ENCODE measurements around the gene OR2S2.

The OR2S2 gene

GRCh38 chr9:35909687-35910612 lies 48.0 kb downstream of the OR2S2 start:
- Histone ChIP-seq H3K9me3 (no peaks in the 10 kb centered on the region), H3K4me1 (ENCODE audit: control insufficient read depth in 1 of 2, insufficient read depth in 1 of 2, low read depth in 1 of 2, low read length in 1 of 2) (peaks cover 0 to 3% of the 10 kb centered on the region in 2 experiments), H3K4me3 (ENCODE audit: low read depth in 1 of 2, low read length in 1 of 2) (no peak overlapping the region), H3K36me3 (no peaks in the 10 kb centered on the region), H3K27ac (no peak overlapping the region), H3K27me3 (peaks cover 75% of the 10 kb centered on the region)
- no peak for TF ChIP-seq CTCF (IDR thresholded peaks at IDR 0.05)

GRCh38 chr9:35909274-35909673 lies 48.7 kb downstream of the OR2S2 start, which contains the start of gene SPAAR:
SPAAR (plus strand) TSS chr9:35909490; CDS start chr9:35910464, 974 bp downstream.
- peaks cover 0 to 3% of the 10 kb centered on the region in 2 experiments for H3K4me1 ChIP-seq (ENCODE audit: control insufficient read depth in 1 of 2, insufficient read depth in 1 of 2, low read depth in 1 of 2, low read length in 1 of 2)

GRCh38 chr9:35908504-35909125 lies 49.3 kb downstream of the OR2S2 start:
- H3K4me1 ChIP-seq (ENCODE audit: control insufficient read depth in 1 of 2, insufficient read depth in 1 of 2, low read depth in 1 of 2, low read length in 1 of 2) = peaks cover 0 to 3% of the 10 kb centered on the region in 2 experiments
- no peaks in the 10 kb centered on the region for H3K36me3 ChIP-seq
- H3K9me3 ChIP-seq = no peaks in the 10 kb centered on the region
- no peak for TF ChIP-seq CTCF (IDR thresholded peaks at IDR 0.05)
- peaks cover 85% of the 10 kb centered on the region for H3K27me3 ChIP-seq
- H3K4me3 ChIP-seq (ENCODE audit: low read depth in 1 of 2, low read length in 1 of 2) = no peak overlapping the region
- no peak overlapping the region for H3K27ac ChIP-seq

More at GRCh38 chr9:35909274-35909673, 48.7 kb downstream of the OR2S2 start, which contains the start of gene SPAAR:
- TF ChIP-seq CTCF (IDR thresholded peaks at IDR 0.05) = no peak
- H3K27me3 ChIP-seq = peaks cover 81% of the 10 kb centered on the region
- no peak within 1 kb of the TSS for H3K27ac ChIP-seq
- no peaks in the 10 kb centered on the region for H3K36me3 ChIP-seq
- no peak within 1 kb of the TSS for H3K4me3 ChIP-seq (ENCODE audit: low read depth in 1 of 2, low read length in 1 of 2)
- H3K9me3 ChIP-seq = no peaks in the 10 kb centered on the region

GRCh38 chr9:35907711-35908503 lies 50.0 kb downstream of the OR2S2 start:
- H3K27me3 ChIP-seq = peaks cover 83% of the 10 kb centered on the region
- H3K27ac ChIP-seq = no peak overlapping the region
- H3K36me3 ChIP-seq = no peaks in the 10 kb centered on the region
- no peaks in the 10 kb centered on the region for H3K9me3 ChIP-seq
- TF ChIP-seq CTCF (IDR thresholded peaks at IDR 0.05) = no peak
- H3K4me3 ChIP-seq (ENCODE audit: low read depth in 1 of 2, low read length in 1 of 2) = no peak overlapping the region
- H3K4me1 ChIP-seq (ENCODE audit: control insufficient read depth in 1 of 2, insufficient read depth in 1 of 2, low read depth in 1 of 2, low read length in 1 of 2) = peaks cover 0 to 3% of the 10 kb centered on the region in 2 experiments
